Astrocyte (in vitro differentiated cells and primary cell): ENCODE data around the gene RFC1.

Experiments used
- EZH2 ChIP-seq: IDR thresholded peaks from 2 replicates; pipeline ENCODE4 v1.6.1; 2012; ENCODE audit warnings: mild to moderate bottlenecking, low read length, inconsistent platforms; ENCODE audit not compliant: insufficient read depth
- TF ChIP-seq, protein P1 (sequence below): IDR thresholded peaks from 2 replicates; pipeline ENCODE4 v1.5.1; 2011; ENCODE audit warnings: low read depth, mild to moderate bottlenecking, inconsistent platforms, low read length, moderate library complexity; ENCODE audit not compliant: insufficient read depth

DNA sequence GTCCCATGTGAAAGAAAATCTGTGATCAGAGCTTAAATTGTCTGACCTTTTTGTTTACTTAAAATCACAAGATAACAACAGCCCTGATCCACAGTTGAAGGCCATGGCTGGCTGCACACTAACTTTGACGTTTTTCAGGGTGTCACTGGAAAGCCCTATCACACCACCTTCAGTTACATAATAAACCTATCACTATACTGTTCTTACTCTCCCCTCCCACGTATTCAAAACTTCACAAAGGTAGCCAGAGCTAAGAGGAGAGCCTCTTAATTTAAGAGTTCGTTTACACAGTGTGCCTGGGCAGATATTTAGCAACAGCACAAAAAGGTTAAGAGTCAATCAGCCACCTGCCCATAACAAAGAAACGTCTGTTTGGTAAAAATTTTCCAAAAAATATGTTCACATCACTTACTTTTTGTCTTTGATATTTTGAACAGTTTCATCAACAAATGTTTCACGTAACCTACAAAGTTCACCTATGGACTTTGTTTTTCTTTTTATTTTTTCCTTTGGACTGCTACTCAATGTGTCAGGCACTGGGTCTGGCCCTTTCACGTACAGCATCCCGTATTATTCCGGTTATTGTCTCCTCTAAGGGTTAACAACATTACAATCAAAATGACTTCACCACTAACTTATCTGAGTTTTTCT, 25.0 kb downstream of the RFC1 start:
- TF ChIP-seq, protein P1, sequence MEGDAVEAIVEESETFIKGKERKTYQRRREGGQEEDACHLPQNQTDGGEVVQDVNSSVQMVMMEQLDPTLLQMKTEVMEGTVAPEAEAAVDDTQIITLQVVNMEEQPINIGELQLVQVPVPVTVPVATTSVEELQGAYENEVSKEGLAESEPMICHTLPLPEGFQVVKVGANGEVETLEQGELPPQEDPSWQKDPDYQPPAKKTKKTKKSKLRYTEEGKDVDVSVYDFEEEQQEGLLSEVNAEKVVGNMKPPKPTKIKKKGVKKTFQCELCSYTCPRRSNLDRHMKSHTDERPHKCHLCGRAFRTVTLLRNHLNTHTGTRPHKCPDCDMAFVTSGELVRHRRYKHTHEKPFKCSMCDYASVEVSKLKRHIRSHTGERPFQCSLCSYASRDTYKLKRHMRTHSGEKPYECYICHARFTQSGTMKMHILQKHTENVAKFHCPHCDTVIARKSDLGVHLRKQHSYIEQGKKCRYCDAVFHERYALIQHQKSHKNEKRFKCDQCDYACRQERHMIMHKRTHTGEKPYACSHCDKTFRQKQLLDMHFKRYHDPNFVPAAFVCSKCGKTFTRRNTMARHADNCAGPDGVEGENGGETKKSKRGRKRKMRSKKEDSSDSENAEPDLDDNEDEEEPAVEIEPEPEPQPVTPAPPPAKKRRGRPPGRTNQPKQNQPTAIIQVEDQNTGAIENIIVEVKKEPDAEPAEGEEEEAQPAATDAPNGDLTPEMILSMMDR = no peak
- TF ChIP-seq EZH2 = no peak
